Measurements from ENCODE around the gene TMEM89. TPM values are rescaled to one million over a fixed set of nuclear protein-coding genes. Genes with fewer than 3 reads are reported as not detected.
A peak's percentile ranks its signal among the peaks of the same experiment; 100 is the strongest.

Gene TMEM89
- total and polyA plus RNA-seq, 2 of the 13 experiments (the other 11 are each of a cell fraction or from before 2014, with no cell fraction given) = 0.31 to 0.59 TPM

DNA sequence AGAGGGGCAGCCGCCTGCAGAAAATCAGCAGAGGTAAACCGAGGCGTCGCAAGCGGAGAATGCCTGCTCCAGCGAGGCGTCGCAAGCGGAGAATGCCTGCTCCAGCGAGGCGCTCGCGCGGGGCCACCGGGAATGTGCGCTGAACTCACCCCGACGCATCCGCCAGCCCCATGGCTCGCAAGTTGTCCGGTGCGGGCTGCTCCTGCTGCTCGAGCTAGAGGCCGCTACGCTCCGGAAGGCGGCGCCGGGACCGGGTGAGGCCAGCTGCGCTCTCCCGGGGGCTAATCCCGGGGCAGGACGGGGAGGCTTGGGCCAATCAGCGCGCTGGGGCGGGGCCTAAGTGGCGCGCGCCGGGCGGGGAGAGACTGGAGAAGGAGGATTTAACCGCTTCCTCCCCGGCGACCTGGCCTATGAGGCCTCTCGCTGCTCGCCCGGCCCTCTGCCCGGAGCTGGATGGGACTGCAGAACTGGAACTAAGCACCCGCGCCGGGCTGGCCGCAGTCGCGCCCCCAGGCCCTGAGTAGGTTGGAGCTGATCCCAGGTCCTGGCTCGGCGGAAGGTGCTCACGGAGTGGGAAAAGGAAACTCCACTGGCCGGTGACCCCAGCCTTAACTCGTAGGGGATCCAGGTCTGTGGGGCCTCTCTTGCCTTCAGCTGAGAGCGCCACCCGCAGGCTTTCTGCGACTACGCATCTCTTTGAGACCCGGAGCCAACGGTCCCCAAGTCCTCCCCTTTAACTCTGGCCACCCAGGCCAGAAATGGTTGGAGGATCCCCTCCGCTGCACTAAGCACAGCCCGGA is 13.9 kb upstream of the TMEM89 start, which contains the start of gene SLC26A6 (continued):
- TF ChIP-seq, protein P1, sequence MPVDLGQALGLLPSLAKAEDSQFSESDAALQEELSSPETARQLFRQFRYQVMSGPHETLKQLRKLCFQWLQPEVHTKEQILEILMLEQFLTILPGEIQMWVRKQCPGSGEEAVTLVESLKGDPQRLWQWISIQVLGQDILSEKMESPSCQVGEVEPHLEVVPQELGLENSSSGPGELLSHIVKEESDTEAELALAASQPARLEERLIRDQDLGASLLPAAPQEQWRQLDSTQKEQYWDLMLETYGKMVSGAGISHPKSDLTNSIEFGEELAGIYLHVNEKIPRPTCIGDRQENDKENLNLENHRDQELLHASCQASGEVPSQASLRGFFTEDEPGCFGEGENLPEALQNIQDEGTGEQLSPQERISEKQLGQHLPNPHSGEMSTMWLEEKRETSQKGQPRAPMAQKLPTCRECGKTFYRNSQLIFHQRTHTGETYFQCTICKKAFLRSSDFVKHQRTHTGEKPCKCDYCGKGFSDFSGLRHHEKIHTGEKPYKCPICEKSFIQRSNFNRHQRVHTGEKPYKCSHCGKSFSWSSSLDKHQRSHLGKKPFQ (CRISPR knock-in tag; IDR thresholded peaks at IDR 0.05; ENCODE audit: insufficient replicate concordance) = no peak
- TF ChIP-seq ZNF674 (CRISPR knock-in tag; IDR thresholded peaks at IDR 0.05; ENCODE audit: low read depth) = no peak
- no peak; the same call in 1 of the 2 replicates for TF ChIP-seq ZNF224 (CRISPR knock-in tag; IDR thresholded peaks at IDR 0.05)
- no peak; the same call in none of the 2 replicates for TF ChIP-seq HIVEP1 (CRISPR knock-in tag; IDR thresholded peaks at IDR 0.05)
- no peak for TF ChIP-seq HOXA3 (CRISPR knock-in tag; IDR thresholded peaks at IDR 0.05)
- TF ChIP-seq NFE2 (CRISPR knock-in tag; IDR thresholded peaks at IDR 0.05) = no peak
- no peak for TF ChIP-seq ZSCAN12 (CRISPR knock-in tag; IDR thresholded peaks at IDR 0.05)
- peak; percentile 92 for TF ChIP-seq RBFOX2 (IDR thresholded peaks at IDR 0.05; ENCODE audit: low read depth, low read length)
- TF ChIP-seq, protein P2, sequence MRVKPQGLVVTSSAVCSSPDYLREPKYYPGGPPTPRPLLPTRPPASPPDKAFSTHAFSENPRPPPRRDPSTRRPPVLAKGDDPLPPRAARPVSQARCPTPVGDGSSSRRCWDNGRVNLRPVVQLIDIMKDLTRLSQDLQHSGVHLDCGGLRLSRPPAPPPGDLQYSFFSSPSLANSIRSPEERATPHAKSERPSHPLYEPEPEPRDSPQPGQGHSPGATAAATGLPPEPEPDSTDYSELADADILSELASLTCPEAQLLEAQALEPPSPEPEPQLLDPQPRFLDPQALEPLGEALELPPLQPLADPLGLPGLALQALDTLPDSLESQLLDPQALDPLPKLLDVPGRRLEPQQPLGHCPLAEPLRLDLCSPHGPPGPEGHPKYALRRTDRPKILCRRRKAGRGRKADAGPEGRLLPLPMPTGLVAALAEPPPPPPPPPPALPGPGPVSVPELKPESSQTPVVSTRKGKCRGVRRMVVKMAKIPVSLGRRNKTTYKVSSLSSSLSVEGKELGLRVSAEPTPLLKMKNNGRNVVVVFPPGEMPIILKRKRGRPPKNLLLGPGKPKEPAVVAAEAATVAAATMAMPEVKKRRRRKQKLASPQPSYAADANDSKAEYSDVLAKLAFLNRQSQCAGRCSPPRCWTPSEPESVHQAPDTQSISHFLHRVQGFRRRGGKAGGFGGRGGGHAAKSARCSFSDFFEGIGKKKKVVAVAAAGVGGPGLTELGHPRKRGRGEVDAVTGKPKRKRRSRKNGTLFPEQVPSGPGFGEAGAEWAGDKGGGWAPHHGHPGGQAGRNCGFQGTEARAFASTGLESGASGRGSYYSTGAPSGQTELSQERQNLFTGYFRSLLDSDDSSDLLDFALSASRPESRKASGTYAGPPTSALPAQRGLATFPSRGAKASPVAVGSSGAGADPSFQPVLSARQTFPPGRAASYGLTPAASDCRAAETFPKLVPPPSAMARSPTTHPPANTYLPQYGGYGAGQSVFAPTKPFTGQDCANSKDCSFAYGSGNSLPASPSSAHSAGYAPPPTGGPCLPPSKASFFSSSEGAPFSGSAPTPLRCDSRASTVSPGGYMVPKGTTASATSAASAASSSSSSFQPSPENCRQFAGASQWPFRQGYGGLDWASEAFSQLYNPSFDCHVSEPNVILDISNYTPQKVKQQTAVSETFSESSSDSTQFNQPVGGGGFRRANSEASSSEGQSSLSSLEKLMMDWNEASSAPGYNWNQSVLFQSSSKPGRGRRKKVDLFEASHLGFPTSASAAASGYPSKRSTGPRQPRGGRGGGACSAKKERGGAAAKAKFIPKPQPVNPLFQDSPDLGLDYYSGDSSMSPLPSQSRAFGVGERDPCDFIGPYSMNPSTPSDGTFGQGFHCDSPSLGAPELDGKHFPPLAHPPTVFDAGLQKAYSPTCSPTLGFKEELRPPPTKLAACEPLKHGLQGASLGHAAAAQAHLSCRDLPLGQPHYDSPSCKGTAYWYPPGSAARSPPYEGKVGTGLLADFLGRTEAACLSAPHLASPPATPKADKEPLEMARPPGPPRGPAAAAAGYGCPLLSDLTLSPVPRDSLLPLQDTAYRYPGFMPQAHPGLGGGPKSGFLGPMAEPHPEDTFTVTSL (CRISPR knock-in tag; IDR thresholded peaks at IDR 0.05; ENCODE audit: borderline replicate concordance) = no peak
- TF ChIP-seq SP140L (CRISPR knock-in tag; IDR thresholded peaks at IDR 0.05; ENCODE audit: borderline replicate concordance) = peak; percentile 78
- TF ChIP-seq KLF13 (CRISPR knock-in tag; IDR thresholded peaks at IDR 0.05) = no peak
- no peak for TF ChIP-seq ZKSCAN5 (CRISPR knock-in tag; IDR thresholded peaks at IDR 0.05)
- peak; percentile 68; the same call in 1 of the 2 replicates for TF ChIP-seq MAZ (IDR thresholded peaks at IDR 0.05; ENCODE audit: borderline replicate concordance, low read depth, low read length)
- peak; percentile 63 for TF ChIP-seq MAZ (CRISPR knock-in tag; IDR thresholded peaks at IDR 0.05; ENCODE audit: low read depth)
- TF ChIP-seq MXD4 (CRISPR knock-in tag; IDR thresholded peaks at IDR 0.05) = peak; percentile 90
- peak; percentile 25 for TF ChIP-seq ZNF563 (CRISPR knock-in tag; IDR thresholded peaks at IDR 0.05)
- TF ChIP-seq, protein P3, sequence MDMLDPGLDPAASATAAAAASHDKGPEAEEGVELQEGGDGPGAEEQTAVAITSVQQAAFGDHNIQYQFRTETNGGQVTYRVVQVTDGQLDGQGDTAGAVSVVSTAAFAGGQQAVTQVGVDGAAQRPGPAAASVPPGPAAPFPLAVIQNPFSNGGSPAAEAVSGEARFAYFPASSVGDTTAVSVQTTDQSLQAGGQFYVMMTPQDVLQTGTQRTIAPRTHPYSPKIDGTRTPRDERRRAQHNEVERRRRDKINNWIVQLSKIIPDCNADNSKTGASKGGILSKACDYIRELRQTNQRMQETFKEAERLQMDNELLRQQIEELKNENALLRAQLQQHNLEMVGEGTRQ (IDR thresholded peaks at IDR 0.05; ENCODE audit: low read depth, low read length) = no peak
- TF ChIP-seq, protein P3 (CRISPR knock-in tag; IDR thresholded peaks at IDR 0.05; ENCODE audit: borderline replicate concordance) = no peak
- no peak for TF ChIP-seq NR2F1 (CRISPR knock-in tag; IDR thresholded peaks at IDR 0.05)
- peak; percentile 65; the same call in 1 of the 2 replicates for TF ChIP-seq SALL2 (CRISPR knock-in tag; IDR thresholded peaks at IDR 0.05)
